SK-N-MC (cell line): ENCODE data around the gene VWCE.

Experiments used
- EZH2 ChIP-seq: fragments of 200-600 bp; sonication (generic); IDR thresholded peaks from one replicate; pipeline ENCODE4 v1.6.1; 2017; ENCODE audit warnings: antibody characterized with exemption
- FOXP2 ChIP-seq: optimal IDR thresholded peaks from 2 replicates; pipeline ENCODE3; 2011; ENCODE audit warnings: mild to moderate bottlenecking, moderate library complexity; ENCODE audit not compliant: insufficient read depth; ENCODE audit errors: extremely low read length, control extremely low read depth
- POLR2AphosphoS5 ChIP-seq: IDR thresholded peaks from 2 replicates; pipeline ENCODE4 v1.6.1; 2012; ENCODE audit warnings: mild to moderate bottlenecking, low read depth, low read length, borderline replicate concordance

GRCh38 chr11:61297746-61298145, 2.6 kb upstream of the VWCE start:
- TF ChIP-seq POLR2AphosphoS5 = no peak
- no peak for TF ChIP-seq EZH2
- no peak for TF ChIP-seq FOXP2
